Stimulated activated CD8-positive, alpha-beta memory T cell treated with anti-CD3 and anti-CD28 coated beads, Interleukin-2, amount 100 ng/mL, for 1 hour (primary cell): Measurements from ENCODE around the gene PTK6.
"Not testable (repeated sequence)": the region's sequence is repeated elsewhere in the genome, so short reads cannot be mapped to it uniquely, and the experiment has no call there.

Experiments used
- DNase-seq, 2 donors: peaks; one replicate each; pipeline ENCODE4 v3.0.0-alpha.2; 2020; ENCODE audit warnings: low read depth in 2 of 2

Gene PTK6

GRCh38 chr20:63495167-63495720, 41.9 kb downstream of the PTK6 start:
- DNase-seq = no peak

- DNase-seq = no peak
Measured at GRCh38 chr20:63494420-63495166, 42.6 kb downstream of the PTK6 start.

- DNase-seq = no peak
Measured at GRCh38 chr20:63494084-63494419, 43.1 kb downstream of the PTK6 start.

GRCh38 chr20:63493563-63494020, 43.6 kb downstream of the PTK6 start:
- DNase-seq = no peak

GRCh38 chr20:63492982-63493381, 44.2 kb downstream of the PTK6 start:
- DNase-seq = no peak

- DNase-seq = no peak
Measured at GRCh38 chr20:63492518-63492917, 44.7 kb downstream of the PTK6 start.

DNA sequence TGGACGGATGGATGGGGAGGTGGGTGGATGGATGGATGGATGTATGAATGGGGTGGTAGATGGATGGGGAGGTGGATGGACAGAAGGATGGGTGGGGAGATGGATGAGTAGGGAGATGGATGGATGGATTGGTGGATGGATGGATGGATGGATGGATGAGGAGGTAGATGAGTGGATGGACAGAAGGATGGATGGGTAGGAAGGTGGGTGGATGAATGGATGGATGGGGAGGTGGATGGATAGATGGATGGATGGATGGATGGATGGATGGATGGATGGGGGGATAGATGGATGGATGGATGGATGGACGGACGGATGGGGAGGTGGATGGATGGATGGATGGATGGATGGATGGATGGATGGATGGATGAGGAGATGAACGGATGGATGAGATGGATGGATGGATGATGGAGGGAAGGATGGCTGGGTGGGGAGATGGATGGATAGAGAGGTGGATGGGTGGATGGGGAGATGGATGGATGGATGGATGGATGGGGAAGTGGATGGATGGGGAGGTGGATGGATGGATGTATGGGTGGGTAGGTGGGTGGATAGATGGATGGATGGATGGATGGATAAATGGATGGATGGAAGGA, 45.4 kb downstream of the PTK6 start:
- no peak for DNase-seq

DNA sequence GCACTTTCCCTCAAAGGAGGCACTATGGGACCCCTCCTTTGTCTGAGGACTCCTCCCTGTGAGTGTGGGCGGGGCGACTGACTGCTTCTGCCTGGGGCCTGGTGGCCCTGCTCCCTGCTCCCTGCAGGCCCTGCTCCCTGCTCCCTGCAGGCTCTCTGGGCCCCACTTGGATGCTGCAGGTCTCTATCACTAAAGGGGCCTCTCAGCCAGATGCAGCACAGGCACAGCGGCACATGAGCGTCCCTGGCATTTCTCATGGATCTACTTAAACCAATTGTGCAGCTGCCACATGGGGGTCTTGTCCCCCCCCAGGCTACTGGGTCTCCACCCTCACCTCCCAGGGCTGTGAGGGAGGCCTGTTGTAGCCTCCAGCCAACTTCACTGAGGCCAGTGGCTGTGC, 46.1 kb downstream of the PTK6 start:
- DNase-seq = no peak

GRCh38 chr20:63490416-63490815, 46.8 kb downstream of the PTK6 start:
- DNase-seq = no peak

DNA sequence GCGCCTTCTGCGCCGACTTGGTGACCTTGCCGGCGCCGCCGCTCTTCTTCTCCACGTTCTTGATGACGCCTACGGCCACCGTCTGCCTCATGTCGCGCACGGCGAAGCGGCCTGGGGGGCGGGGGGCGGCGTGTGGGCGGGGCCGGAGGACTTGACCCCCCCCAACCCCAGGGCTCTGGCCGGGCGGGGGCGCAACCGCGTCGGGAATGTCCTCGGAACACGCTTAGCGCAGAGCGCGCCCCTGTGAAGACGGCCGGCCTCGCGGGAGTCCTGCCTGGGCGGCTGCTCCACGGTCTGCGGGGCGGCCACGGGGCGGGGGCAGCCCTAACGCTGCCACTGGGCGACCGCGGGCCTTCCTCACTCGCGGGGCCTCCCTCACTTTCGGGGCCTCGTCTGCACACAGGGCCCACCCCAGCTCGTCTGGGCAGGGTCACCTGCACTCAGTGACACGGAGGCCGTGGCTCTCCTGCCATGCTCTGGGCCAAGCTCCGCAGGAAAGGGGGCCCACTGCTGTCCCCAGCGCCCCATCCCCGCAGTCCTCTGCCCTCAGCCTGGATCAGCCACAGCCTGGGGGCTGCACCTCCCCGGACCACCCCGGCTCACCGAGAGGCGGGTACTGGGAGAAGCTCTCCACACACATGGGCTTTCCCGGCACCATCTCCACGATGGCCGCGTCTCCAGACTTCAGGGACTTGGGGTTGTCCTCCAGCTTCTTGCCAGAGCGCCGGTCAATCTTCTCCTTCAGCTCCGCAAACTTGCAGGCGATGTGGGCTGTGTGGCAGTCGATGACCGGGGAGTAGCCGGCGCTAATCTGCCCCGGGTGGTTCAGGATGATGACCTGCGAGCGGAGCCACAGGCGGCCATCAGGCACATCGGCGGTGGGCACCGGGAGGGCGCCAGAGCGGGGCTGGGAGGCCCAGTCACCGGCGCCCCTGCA, 48.6 kb downstream of the PTK6 start:
- no peak for DNase-seq

DNA sequence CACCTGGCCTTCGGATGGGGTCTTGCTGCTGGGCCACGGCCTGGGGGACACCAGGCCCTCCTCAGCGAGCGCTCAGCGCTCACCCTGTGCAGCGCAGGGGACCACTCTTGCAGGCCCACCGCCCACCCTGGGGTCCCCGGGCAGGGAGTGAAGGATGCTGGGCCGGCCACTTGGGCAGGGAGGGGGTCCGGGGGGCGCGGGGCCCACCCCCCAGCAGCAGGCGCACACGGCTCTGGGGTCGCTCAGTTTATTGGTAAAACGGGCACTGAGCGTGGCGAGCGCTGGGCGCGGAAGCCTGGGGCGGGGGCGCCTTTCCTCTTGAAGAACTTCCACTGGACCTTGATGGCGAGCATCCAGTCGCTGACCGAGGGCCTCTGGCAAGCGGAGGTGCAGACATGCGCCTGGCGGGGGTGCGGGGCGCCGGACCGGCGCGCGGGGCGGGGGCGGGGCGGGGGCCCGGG, 49.4 kb downstream of the PTK6 start:
- DNase-seq = no peak

DNA sequence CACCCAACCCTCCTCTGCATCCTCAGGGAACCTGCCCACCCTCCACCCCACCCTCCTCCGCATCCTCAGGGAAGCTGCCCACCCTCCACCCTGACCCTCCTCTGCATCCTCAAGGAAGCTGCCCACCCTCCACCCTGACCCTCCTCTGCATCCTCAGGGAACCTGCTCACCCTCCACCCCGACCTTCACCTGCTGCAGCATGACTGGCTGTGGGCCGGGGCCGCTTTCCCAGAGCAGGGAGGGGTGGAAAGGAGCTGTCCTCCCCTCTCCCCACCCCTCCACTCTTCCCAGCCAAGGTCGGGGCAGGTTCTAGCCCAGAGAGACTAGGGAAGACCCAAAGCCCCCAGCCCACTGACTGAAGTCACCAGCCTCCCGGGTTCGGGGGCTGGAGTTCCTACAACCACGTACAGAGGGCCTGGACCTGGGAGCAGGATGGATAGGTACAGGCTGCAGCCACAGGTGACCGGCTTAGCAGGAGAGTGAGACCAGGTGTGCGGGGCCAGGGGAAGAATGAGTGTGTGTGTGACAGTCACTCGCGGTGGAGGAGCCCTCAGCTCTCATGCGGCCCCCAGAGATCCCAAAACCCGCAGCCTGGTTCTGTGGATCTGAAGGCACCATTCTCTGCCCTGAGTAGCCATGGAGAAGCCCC, 49.9 kb downstream of the PTK6 start:
- DNase-seq = no peak

GRCh38 chr20:63486300-63486855, 50.8 kb downstream of the PTK6 start:
- no peak for DNase-seq

- DNase-seq = no peak
Measured at GRCh38 chr20:63484651-63485403, 52.3 kb downstream of the PTK6 start.

GRCh38 chr20:63484236-63484635, 52.9 kb downstream of the PTK6 start:
- no peak for DNase-seq

DNA sequence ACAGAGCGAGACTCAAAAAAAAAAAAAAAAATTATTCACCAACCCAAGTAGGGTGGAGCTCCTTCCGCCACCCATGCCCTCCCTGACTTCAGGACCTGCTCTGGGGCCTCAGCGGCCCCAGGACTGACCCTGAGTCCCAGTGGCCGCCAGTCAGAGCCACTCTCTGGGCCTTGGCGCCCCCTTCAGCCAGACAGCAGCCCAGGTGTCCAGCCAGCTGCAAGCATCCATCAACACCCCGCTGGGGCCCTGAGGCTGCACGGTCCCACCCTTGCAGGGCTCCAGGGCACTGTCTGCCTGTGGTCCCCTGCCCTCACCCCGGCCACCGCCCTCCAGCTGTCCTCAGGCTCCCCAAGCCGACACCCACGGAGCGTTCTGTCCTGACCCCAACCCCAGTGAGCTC, 53.3 kb downstream of the PTK6 start:
- DNase-seq = no peak

DNA sequence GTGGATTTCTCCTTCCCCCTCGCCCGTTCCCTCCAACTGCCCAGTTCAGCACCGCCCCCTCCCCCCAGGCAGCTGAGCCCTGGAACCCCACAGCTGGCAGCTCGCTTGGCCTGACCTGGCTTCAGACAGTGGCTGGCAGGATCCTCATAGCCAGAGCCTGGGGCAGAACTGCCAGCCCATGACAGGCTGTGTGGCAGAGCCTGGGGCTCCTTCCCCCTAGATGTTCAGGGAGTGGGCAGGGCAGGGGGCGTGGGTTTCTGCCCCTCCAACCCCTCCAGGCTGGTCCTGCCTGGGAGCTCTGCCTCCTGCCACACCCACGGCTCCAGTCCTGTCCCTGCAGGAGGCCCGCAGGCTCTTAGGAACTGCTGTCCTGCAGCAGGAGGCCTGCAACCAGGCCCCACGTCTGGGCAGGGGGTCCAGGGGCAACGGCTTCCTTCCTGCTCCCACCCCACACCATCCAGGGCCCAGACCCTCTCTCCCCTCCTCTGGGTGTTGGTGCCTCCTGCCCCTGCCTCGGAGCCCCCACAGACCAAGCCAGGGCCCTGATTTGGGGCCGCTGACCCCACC, 55.1 kb downstream of the PTK6 start:
- no peak for DNase-seq

DNA sequence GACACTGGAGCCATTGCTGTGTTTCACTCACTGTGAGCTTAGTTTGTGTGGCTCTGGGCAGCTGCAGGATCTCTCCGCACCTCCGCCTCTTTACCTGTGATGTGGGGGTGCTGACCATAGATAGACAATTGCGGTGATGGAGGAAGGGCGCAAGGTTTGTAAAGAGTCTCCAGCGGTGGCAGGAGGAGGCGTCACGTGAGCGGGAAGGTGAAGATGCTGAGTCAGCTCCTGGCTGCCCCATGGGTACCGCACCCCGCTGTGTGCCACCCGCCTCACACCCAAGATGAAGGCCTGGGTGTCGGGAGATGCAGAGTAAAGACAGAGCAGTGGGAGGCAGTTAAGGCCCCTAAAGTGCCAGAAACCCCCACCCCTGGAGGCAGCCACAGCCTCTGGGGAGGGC, 55.7 kb downstream of the PTK6 start:
- no peak for DNase-seq

GRCh38 chr20:63479695-63480419, 57.3 kb downstream of the PTK6 start:
- not testable (repeated sequence) for DNase-seq
